ENCODE measurements around the gene SNED1.

Gene SNED1

GRCh38 chr2:241120440-241120839 is 122.0 kb downstream of the SNED1 start:
- intact Hi-C loops (cut with DNase I), result no loop called here
- no peak for DNase-seq

DNA sequence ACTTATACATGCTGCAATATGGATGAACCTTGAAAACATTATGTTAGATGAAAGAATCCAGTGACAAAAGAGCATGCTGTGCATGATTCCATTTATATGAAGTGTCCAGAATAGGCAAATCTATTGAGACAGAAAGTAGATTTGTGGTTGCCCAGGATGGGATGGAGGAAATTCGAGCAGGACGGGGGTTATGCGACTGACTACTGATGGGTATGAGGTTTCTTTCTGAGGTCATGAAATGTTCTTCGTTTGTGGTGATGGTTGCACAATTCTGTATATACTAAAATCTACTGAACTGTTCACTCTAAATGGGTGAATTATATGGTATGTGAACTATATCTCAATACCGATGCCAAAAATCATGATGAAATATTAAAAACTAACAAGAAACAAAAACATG is 122.6 kb downstream of the SNED1 start:
- DNase-seq, result no peak
- intact Hi-C loops (cut with DNase I), result no loop called here

DNA sequence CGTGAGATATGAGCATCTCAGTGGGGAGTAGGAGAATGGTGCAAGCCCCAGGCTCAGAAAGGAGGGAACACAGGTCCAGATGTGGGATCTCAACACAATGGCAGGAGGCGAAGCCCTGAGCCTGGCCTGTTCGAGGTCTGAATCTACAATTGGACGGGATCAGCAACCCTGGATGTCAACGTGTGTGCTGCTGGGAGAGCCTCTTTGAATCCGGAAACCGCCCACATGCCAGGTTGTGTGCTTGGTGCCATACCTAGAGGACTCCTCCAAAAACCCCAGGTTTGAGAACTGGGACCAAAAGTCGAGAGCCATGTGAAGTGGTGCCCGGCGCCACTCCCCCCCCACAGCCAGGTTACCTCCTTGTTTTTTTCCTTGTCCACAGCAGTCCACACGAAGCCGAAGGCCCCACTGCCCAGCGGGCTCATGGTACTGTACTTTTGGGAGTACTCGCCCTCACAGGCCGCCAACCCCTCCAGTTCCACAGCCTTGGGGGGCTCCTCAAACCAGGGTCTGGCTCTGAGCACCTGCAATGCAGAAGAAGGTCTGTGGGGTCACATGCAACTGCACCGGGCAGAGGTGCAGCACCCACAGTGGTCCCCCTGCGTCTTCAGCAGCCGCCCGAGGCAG is 124.1 kb downstream of the SNED1 start:
- intact Hi-C loops (cut with DNase I), result no loop called here
- DNase-seq, result no peak

GRCh38 chr2:241123816-241124536 is 125.6 kb downstream of the SNED1 start:
- intact Hi-C loops (cut with DNase I), result no loop called here
- peak in 34 of 42 donors; percentile 9 to 82 (median 52) for DNase-seq

- peak in 1 of 42 donors; percentile 7 for DNase-seq
- intact Hi-C loops (cut with DNase I), result no loop called here
Measured at GRCh38 chr2:241125626-241126025, 127.2 kb downstream of the SNED1 start.

- intact Hi-C loops (cut with DNase I), result no loop called here
- peak in 1 of 42 donors; percentile 4 for DNase-seq
Measured at GRCh38 chr2:241126201-241126611, 127.8 kb downstream of the SNED1 start.

- intact Hi-C loops (cut with DNase I), result no loop called here
- DNase-seq, result peak in 1 of 42 donors; percentile 4
Measured at GRCh38 chr2:241126771-241127202, 128.4 kb downstream of the SNED1 start.

DNA sequence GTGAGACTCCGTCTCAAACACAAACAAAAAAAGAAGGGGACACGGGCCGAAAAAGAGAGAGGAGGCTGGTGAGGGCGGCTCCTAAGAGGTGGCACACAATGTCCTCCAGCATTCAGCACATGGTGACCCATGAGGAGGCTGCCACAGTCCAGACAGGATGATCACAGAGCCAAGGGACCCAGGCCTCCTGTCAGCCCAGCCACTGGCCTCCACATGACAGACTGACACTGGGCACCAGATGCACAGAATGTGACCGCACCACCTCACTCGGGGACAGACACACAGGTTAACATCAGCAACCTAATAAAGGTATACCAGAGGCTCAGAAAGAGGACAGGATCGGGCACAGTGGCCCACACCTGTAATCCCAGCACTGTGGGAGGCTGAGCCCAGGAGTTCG is 129.8 kb downstream of the SNED1 start:
- DNase-seq, result peak in 1 of 42 donors; percentile 1
- intact Hi-C loops (cut with DNase I), result no loop called here

- DNase-seq, result peak in 4 of 42 donors; percentile 2 to 26 (median 6)
- intact Hi-C loops (cut with DNase I), result no loop called here
Measured at GRCh38 chr2:241129086-241129871, 130.9 kb downstream of the SNED1 start.

GRCh38 chr2:241130316-241130715 is 131.9 kb downstream of the SNED1 start:
- DNase-seq, result peak in 3 of 42 donors; percentile 2 to 42 (median 6)
- intact Hi-C loops (cut with DNase I), result no loop called here

DNA sequence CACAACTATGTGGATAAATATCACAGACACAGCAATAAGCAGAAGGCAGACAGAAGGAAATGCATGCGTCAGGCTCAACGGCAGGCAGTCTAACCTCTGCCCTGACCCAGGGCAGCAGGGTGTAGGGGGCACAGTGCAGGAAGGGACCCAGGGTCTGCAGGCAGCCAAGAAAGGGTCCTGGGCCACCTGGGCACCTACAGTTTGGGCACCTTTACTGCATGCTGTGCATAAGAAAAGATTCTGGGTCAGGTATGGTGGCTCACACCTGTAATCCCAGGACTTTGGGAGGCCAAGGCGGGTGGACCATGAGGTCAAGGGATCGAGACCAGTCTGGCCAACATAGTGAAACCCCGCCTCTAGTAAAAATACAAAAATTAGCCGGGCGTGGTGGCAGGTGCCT is 133.1 kb downstream of the SNED1 start:
- DNase-seq, result peak in 1 of 42 donors; percentile 0
- intact Hi-C loops (cut with DNase I), result no loop called here

DNA sequence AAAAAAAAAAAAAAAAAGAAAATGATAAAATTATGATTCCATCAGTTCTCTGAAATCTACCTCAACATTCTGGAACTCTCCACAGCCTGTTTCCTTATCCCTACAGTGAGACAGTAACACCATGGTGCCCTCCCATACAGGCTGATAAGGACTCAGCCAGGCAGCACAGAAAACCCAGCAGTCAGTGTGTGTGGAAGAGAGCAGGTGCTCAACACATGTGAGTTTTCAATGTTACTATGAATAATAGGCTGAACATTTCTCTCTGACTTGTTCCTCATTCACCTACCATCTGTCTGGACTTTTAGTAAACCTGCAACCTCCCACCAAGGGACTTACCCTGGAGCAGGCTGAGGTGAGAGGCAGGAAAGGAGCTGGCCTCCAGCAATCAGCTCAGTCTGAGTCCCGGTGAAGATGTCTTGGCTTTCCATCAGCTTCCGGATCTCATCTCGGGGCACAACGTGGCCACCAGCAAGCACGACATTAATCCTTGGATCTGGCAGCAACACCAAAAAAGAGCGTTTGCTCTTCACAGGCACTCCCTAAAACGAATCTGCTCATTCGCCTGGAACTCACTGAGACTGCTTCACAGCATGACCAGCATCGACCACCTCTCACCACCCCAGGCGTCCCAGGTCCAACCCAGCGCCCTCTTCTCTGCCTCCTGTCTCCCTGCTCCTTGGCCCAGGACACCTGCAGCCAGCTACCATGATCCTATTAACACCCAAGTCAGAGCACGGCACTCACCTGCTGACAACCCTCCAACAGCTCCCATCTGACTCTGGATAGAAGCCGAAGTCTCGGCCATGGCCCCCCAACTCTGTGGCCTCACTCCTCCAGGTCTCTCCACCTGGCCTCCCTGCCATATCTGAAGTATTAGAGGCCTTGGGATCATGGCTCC is 134.4 kb downstream of the SNED1 start:
- intact Hi-C loops (cut with DNase I), result no loop called here
- peak in 3 of 42 donors; percentile 1 to 25 (median 6) for DNase-seq

DNA sequence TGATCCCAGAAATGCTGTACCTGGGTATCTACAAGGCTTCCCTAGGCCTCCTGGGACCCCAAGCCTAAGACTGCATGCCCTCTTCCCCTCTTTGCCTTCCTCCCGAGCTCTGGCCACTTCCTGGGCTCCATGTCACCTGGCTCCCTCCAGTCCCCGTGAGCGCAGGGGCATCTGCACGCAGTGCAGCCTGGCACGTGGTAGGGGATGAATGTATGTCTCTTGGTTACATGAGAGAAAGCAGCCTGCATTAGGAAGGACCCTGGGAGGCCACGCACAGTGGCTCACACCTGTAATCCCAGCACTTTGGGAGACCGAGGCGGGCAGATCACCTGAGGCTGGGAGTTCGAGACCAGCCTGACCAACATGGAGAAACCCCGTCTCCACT is 135.0 kb downstream of the SNED1 start:
- peak in 1 of 42 donors; percentile 5 for DNase-seq
- intact Hi-C loops (cut with DNase I), result no loop called here

DNA sequence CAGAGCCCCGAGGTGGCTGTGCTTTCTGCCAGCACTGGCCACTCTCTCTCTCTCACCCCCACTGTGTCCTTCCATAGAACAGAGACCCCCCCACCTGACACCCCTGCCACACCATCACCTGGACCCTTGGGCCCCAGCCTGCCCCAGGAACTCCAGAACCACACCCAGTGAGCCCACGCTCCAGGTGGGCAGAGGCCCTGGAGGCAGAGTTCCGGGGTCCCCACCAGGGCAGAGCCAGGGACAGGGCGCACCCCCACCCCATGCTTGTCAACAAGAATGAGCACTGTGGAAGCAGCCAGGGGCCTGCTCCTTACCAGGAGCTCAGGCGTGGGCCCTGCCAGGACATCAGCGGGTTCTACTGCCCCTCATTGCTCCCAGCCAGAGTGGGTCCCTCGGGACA is 136.3 kb downstream of the SNED1 start:
- DNase-seq, result peak in 2 of 42 donors; percentile 3 to 29
- intact Hi-C loops (cut with DNase I), result no loop called here

GRCh38 chr2:241135737-241136136 is 137.3 kb downstream of the SNED1 start:
- intact Hi-C loops (cut with DNase I), result no loop called here

DNA sequence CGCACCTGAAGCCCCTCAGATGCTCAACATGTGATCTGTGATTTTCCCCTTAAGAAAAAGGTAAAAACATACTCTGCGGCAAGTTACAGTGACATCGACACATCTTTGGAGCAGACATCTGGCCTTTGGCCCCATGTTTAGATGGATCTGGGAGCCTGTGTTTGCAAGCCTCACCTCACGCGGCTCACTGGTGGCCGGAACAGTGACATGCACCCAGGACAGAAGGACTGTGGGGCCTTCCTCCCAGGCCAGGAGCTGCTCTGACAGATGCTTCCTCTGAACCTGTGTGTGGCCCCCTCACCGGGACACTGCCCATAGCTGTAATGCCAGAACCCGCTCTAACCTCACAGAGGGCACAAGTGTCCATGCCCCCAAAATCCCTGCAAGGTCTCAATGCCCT is 137.8 kb downstream of the SNED1 start:
- DNase-seq, result peak in 2 of 42 donors; percentile 3 to 4
- intact Hi-C loops (cut with DNase I), result no loop called here

More at GRCh38 chr2:241135737-241136136, 137.3 kb downstream of the SNED1 start:
- peak in 6 of 42 donors; percentile 7 to 57 (median 18) for DNase-seq

- peak in 2 of 42 donors; percentile 4 to 6 for DNase-seq
- intact Hi-C loops (cut with DNase I), result no loop called here
Measured at GRCh38 chr2:241136661-241137260, 138.3 kb downstream of the SNED1 start.

Data from head of caudate nucleus (tissue), 42 donors.